IMR-90 (cell line): ENCODE measurements around the gene DYRK1A. TPM values are rescaled to one million over a fixed set of nuclear protein-coding genes. Genes with fewer than 3 reads are reported as not detected.

Experiments used
- ATAC-seq: fragments of 200-7000 bp; cut with Tn5 transposase; 2 replicates; pipeline ENCODE4 v1.9.1; 2020; ENCODE audit warnings: low read depth, mild to moderate bottlenecking, moderate library complexity
- BruUV-seq: library from RNA; stranded (reverse); fragments of 400-500 nt; replicated peaks from 2 replicates; lab custom pipeline; 2021; lab: Mats Ljungman, UMichigan
- CTCF ChIA-PET: fragments of 300-600 bp; formaldehyde crosslinking; extraction: SDS; loops from one replicate; lab custom pipeline; 2021; ENCODE audit warnings: antibody characterized with exemption; lab: Yijun Ruan, JAX
- POLR2A ChIA-PET: fragments of 300-600 bp; sonication (Branson Sonifier 250); formaldehyde crosslinking; loops from one replicate; lab custom pipeline; 2022; ENCODE audit warnings: antibody characterized with exemption; ENCODE audit not compliant: unreplicated experiment; lab: Charles Lee
- DNase-seq: peaks from one replicate; pipeline ENCODE4 v3.0.0; 2013
- H2AFZ ChIP-seq: replicated peaks from 2 replicates; pipeline ENCODE3; 2013; ENCODE audit warnings: low read length, mild to moderate bottlenecking; ENCODE audit not compliant: poor library complexity
- H2AK5ac ChIP-seq: 2 replicates; pipeline ENCODE4 v1.6.1; 2013; ENCODE audit warnings: low read depth, low read length, inconsistent platforms
- H2AK9ac ChIP-seq: replicated peaks from 2 replicates; pipeline ENCODE3; 2013; ENCODE audit warnings: mild to moderate bottlenecking, low read depth, low read length, moderate library complexity; ENCODE audit not compliant: poor library complexity
- H2BK120ac ChIP-seq: 2 replicates; pipeline ENCODE4 v1.6.1; 2013; ENCODE audit warnings: low read depth, low read length, inconsistent platforms
- H2BK15ac ChIP-seq: 3 replicates; pipeline ENCODE4 v1.6.1; 2013; ENCODE audit warnings: low read depth, low read length, inconsistent platforms
- H2BK20ac ChIP-seq: 2 replicates; pipeline ENCODE4 v1.6.1; 2013; ENCODE audit warnings: low read depth, mild to moderate bottlenecking, inconsistent platforms, low read length, moderate library complexity
- H2BK5ac ChIP-seq: 2 replicates; pipeline ENCODE4 v1.6.1; 2013; ENCODE audit warnings: mild to moderate bottlenecking, low read depth, low read length, inconsistent platforms; ENCODE audit not compliant: poor library complexity, severe bottlenecking
- H3K14ac ChIP-seq: replicated peaks from 2 replicates; pipeline ENCODE4 v1.6.1; 2013; ENCODE audit warnings: low read depth, low read length, inconsistent platforms
- H3K18ac ChIP-seq: 2 replicates; pipeline ENCODE4 v1.6.1; 2013; ENCODE audit warnings: low read depth, low read length, control low read depth
- H3K23ac ChIP-seq: 2 replicates; pipeline ENCODE4 v1.6.1; 2013; ENCODE audit warnings: low read depth, low read length, inconsistent platforms
- H3K27ac ChIP-seq: 2 replicates; pipeline ENCODE4 v1.5.1; 2013; ENCODE audit warnings: mild to moderate bottlenecking, control low read depth, low read length; ENCODE audit not compliant: insufficient read depth
- H3K27me3 ChIP-seq: 2 replicates; pipeline ENCODE4 v1.6.1; 2013; ENCODE audit warnings: low read length; ENCODE audit not compliant: control insufficient read depth, insufficient read depth
- H3K36me3 ChIP-seq: 2 replicates; pipeline ENCODE4 v1.6.1; 2013; ENCODE audit warnings: low read length, mixed read lengths; ENCODE audit not compliant: control insufficient read depth, insufficient read depth
- H3K4ac ChIP-seq: 2 replicates; pipeline ENCODE4 v1.6.1; 2013; ENCODE audit warnings: low read depth, low read length, inconsistent platforms
- H3K4me1 ChIP-seq: 2 replicates; pipeline ENCODE4 v1.6.1; 2013; ENCODE audit warnings: low read length, mixed read lengths; ENCODE audit not compliant: control insufficient read depth, insufficient read depth
- H3K4me2 ChIP-seq: 2 replicates; pipeline ENCODE4 v1.6.1; 2013; ENCODE audit warnings: low read depth, mild to moderate bottlenecking, control low read depth, low read length, moderate library complexity
- H3K4me3 ChIP-seq: 2 replicates; pipeline ENCODE4 v1.5.1; 2013; ENCODE audit warnings: low read depth, mild to moderate bottlenecking, control low read depth, low read length, moderate library complexity; ENCODE audit not compliant: insufficient read depth
- H3K56ac ChIP-seq: 2 replicates; pipeline ENCODE4 v1.6.1; 2013; ENCODE audit warnings: low read length, inconsistent platforms; ENCODE audit not compliant: insufficient read depth; ENCODE audit errors: extremely low read depth
- H3K79me1 ChIP-seq, 2 experiments: 2 replicates each; pipeline ENCODE4 v1.6.1; 2013; ENCODE audit warnings: low read length in 2 of 2, inconsistent platforms in 1 of 2, low read depth in 1 of 2
- H3K9ac ChIP-seq: 2 replicates; pipeline ENCODE4 v1.6.1; 2013; ENCODE audit warnings: low read depth, low read length, control low read depth
- H3K9me1 ChIP-seq: 2 replicates; pipeline ENCODE4 v1.6.1; 2013; ENCODE audit warnings: low read length, inconsistent platforms; ENCODE audit not compliant: insufficient read depth
- H3K9me3 ChIP-seq: 2 replicates; pipeline ENCODE4 v1.6.1; 2013; ENCODE audit warnings: low read length; ENCODE audit not compliant: control insufficient read depth, insufficient read depth
- H4K20me1 ChIP-seq: 2 replicates; pipeline ENCODE4 v1.6.1; 2013; ENCODE audit warnings: low read length, inconsistent platforms; ENCODE audit not compliant: insufficient read depth
- H4K5ac ChIP-seq: 2 replicates; pipeline ENCODE4 v1.6.1; 2013; ENCODE audit warnings: mild to moderate bottlenecking, low read depth, low read length, control low read depth
- H4K8ac ChIP-seq, 2 experiments: 2 replicates each; pipeline ENCODE4 v1.6.1; 2013; ENCODE audit warnings: low read depth in 2 of 2, low read length in 2 of 2, control low read depth in 1 of 2, inconsistent platforms in 1 of 2
- H4K91ac ChIP-seq: 2 replicates; pipeline ENCODE4 v1.6.1; 2013; ENCODE audit warnings: low read depth, low read length, inconsistent platforms; ENCODE audit not compliant: insufficient read depth
- CEBPB ChIP-seq: IDR thresholded peaks from 2 replicates; pipeline ENCODE4 v1.6.1; 2012; ENCODE audit warnings: low read depth, low read length, improper control_type of control experiment
- CHD1 ChIP-seq: IDR thresholded peaks from 2 replicates; pipeline ENCODE4 v1.6.1; 2012; ENCODE audit warnings: low read depth, low read length, improper control_type of control experiment
- FOS ChIP-seq: fragments of 150-350 bp; IDR thresholded peaks from 2 replicates; pipeline ENCODE4 v1.6.1; 2016; ENCODE audit warnings: low read depth, low read length
- MXI1 ChIP-seq: IDR thresholded peaks from 2 replicates; pipeline ENCODE4 v1.6.1; 2012; ENCODE audit warnings: low read depth, mild to moderate bottlenecking, low read length, moderate library complexity, borderline replicate concordance
- NFE2L2 ChIP-seq: fragments of 150-350 bp; IDR thresholded peaks from 2 replicates; pipeline ENCODE4 v1.6.1; 2016; ENCODE audit warnings: low read depth, mild to moderate bottlenecking, low read length
- RAD21 ChIP-seq: IDR thresholded peaks from 2 replicates; pipeline ENCODE4 v1.6.1; 2012; ENCODE audit warnings: low read length, improper control_type of control experiment
- RFX5 ChIP-seq: IDR thresholded peaks from 2 replicates; pipeline ENCODE4 v1.8.0; 2012; ENCODE audit warnings: low read depth, mild to moderate bottlenecking, low read length, moderate library complexity
- SMC3 ChIP-seq: fragments of 150-350 bp; IDR thresholded peaks from 2 replicates; pipeline ENCODE4 v1.6.1; 2016; ENCODE audit warnings: low read depth, mild to moderate bottlenecking, antibody characterized with exemption, low read length, moderate library complexity
- WGBS, 2 experiments: methylation state at CpG; one replicate each; pipeline versions ENCODE4 v1.1.5 to v1.1.7; 2013; ENCODE audit warnings: missing lambda C conversion rate in 2 of 2; ENCODE audit not compliant: insufficient read length in 1 of 2; ENCODE audit errors: extremely low coverage in 2 of 2; 5-methylcytosine and 5-hydroxymethylcytosine counted together
- dilution Hi-C: fragments of 300-500 bp; cut with HindIII; formaldehyde crosslinking; loops from one replicate; pipeline ENCODE4 v1.14.3; 2018; ENCODE audit warnings: low sequenced_read_pairs; ENCODE audit not compliant: unreplicated experiment
- in situ Hi-C: fragments of 300-500 bp; cut with MboI; formaldehyde crosslinking; loops from 3 replicates; pipeline ENCODE4 v1.14.3; 2019; ENCODE audit warnings: low sequenced_read_pairs, inconsistent platforms, mixed read lengths
- intact Hi-C: fragments of 100-400 bp; cut with micrococcal nuclease; formaldehyde crosslinking; loops from 2 replicates; pipeline ENCODE4 v1.10.0; 2022
- polyA plus RNA-seq, 3 experiments: library from polyadenylated mRNA; depleted of rRNA; stranded (reverse); fragments of >200 nt; gene quantifications; 2 replicates each; pipeline ENCODE4 v1.2.3, GENCODE V29; 2012; ENCODE audit warnings: low replicate concordance in 1 of 3
- total RNA-seq: library from RNA; depleted of rRNA; stranded (reverse); fragments of >200 nt; gene quantifications from 2 replicates; pipeline ENCODE4 v1.2.3, GENCODE V29; 2012
- TF ChIP-seq, protein P1 (sequence below): conservative IDR thresholded peaks from 2 replicates; pipeline ENCODE4 v1.5.1; 2012; ENCODE audit warnings: mild to moderate bottlenecking, low read depth, low read length, improper control_type of control experiment
- TF ChIP-seq, protein P2 (sequence below): fragments of 150-350 bp; IDR thresholded peaks from 2 replicates; pipeline ENCODE4 v1.6.1; 2016; ENCODE audit warnings: low read depth, mild to moderate bottlenecking, low read length, moderate library complexity, borderline replicate concordance

The DYRK1A gene
- total and polyA plus RNA-seq, 2 of the 4 experiments (the other 2 are of a cell fraction), result 18.6 to 50.5 TPM

DNA sequence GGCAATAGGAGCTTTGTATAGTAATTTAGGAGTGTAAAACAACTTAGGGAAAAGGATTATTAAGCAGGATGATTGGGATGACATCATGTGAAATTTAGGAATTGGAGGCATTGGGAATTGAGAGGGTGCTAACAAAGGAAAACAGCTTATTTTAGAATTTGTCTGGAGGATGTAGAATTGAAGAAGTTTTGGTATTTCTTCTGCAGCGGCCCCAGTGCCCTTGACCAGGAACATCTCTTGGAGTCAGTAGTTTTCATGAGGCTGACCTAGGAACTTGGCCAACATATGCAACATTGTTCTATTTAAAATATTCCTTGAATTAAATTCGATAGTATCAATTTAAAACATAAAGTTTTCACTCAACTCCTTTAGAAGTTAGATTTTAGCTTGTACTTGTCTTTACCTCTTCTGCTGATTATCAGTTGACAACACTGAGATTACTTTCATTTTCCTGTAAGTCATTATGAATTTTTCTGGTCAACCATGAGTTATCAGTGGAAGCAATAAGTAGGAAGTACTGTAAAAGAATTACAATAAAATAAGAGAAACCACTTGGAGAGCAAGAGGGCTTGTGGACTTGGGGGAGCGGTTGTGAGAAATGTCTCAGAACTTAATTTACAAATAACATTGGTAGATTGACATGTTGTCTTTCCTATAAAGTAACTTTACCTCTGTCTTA, 52.8 kb downstream of the DYRK1A start:
- Histone ChIP-seq H4K91ac (no peak overlapping the region), H3K56ac (no peak overlapping the region), H3K18ac (no peak overlapping the region), H3K14ac (no peak overlapping the region), H4K5ac (no peak overlapping the region), H3K4me3 (no peak overlapping the region), H3K79me1 (peaks cover 27 to 61% of the 10 kb centered on the region in 2 experiments), H2BK20ac (no peak overlapping the region), H4K8ac (no peak overlapping the region), H3K4me2 (peak overlapping the region; percentile 22; the same call in 1 of the 2 replicates), H3K4ac (no peak overlapping the region), H4K20me1 (peaks cover 49% of the 10 kb centered on the region; the same call in 1 of the 2 replicates), H3K9ac (no peak overlapping the region), H2AK9ac (no peak overlapping the region), H3K27ac (no peak overlapping the region), H2BK120ac (no peak overlapping the region), H2AK5ac (no peak overlapping the region), H3K9me3 (no peaks in the 10 kb centered on the region), H2BK15ac (no peak overlapping the region), H3K27me3 (no peaks in the 10 kb centered on the region), H3K9me1 (peaks cover 6% of the 10 kb centered on the region), H3K23ac (no peak overlapping the region), H2BK5ac (no peak overlapping the region), H3K36me3 (peaks cover 2% of the 10 kb centered on the region), H3K4me1 (peaks cover 6% of the 10 kb centered on the region), H2AFZ (no peak overlapping the region)
- ATAC-seq (no peak), DNase-seq (no peak)
- TF ChIP-seq MXI1 (no peak), NFE2L2 (no peak), FOS (no peak), CEBPB (no peak), RFX5 (no peak), RAD21 (no peak), CHD1 (no peak), SMC3 (no peak)
- TF ChIP-seq, protein P1, sequence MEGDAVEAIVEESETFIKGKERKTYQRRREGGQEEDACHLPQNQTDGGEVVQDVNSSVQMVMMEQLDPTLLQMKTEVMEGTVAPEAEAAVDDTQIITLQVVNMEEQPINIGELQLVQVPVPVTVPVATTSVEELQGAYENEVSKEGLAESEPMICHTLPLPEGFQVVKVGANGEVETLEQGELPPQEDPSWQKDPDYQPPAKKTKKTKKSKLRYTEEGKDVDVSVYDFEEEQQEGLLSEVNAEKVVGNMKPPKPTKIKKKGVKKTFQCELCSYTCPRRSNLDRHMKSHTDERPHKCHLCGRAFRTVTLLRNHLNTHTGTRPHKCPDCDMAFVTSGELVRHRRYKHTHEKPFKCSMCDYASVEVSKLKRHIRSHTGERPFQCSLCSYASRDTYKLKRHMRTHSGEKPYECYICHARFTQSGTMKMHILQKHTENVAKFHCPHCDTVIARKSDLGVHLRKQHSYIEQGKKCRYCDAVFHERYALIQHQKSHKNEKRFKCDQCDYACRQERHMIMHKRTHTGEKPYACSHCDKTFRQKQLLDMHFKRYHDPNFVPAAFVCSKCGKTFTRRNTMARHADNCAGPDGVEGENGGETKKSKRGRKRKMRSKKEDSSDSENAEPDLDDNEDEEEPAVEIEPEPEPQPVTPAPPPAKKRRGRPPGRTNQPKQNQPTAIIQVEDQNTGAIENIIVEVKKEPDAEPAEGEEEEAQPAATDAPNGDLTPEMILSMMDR, result no peak
- TF ChIP-seq, protein P2, sequence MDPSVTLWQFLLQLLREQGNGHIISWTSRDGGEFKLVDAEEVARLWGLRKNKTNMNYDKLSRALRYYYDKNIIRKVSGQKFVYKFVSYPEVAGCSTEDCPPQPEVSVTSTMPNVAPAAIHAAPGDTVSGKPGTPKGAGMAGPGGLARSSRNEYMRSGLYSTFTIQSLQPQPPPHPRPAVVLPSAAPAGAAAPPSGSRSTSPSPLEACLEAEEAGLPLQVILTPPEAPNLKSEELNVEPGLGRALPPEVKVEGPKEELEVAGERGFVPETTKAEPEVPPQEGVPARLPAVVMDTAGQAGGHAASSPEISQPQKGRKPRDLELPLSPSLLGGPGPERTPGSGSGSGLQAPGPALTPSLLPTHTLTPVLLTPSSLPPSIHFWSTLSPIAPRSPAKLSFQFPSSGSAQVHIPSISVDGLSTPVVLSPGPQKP, result no peak
- POLR2A ChIA-PET, result no interaction called here
- intact Hi-C loops, result loop anchor here (5.0 kb wide), 1 partner anchor 33 kb away; no protein-coding TSS in a partner anchor
- dilution Hi-C loops, result no loop called here
- BruUV-seq, result no TSS peak
- WGBS, 2 experiments, result no CpG with 5 or more reads among the region's 3 CpGs
- CTCF ChIA-PET, result no interaction called here
- in situ Hi-C loops, result no loop called here
